Pons (tissue), 1 donor: ENCODE results near the gene MCM9.
A peak's percentile ranks its signal among the peaks of the same experiment; 100 is the strongest.

ENCODE experiments used
- DNase-seq: peaks from one replicate; pipeline ENCODE4 v3.0.0-alpha.2; 2016; ENCODE audit warnings: low spot score

MCM9 gene

GRCh38 chr6:118934461-118935330 lies at the start of gene MCM9:
Gene MCM9, minus strand, starts transcription at chr6:118935159. Its CDS starts 3,436 bp downstream, at chr6:118931723.
- DNase-seq, result peak; percentile 85

- no peak for DNase-seq
Observed at GRCh38 chr6:118984342-118984741, 49.4 kb upstream of the MCM9 start.

- no peak for DNase-seq
Observed at GRCh38 chr6:118982575-118982911, 47.6 kb upstream of the MCM9 start.

- no peak for DNase-seq
Observed at GRCh38 chr6:118981884-118982574, 47.1 kb upstream of the MCM9 start.

- no peak for DNase-seq
Observed at GRCh38 chr6:118980063-118980462, 45.1 kb upstream of the MCM9 start.

- no peak for DNase-seq
Observed at GRCh38 chr6:118974790-118975189, 39.8 kb upstream of the MCM9 start.

- DNase-seq, result no peak
Observed at GRCh38 chr6:118971682-118972081, 36.7 kb upstream of the MCM9 start.

- no peak for DNase-seq
Observed at GRCh38 chr6:118970866-118971265, 35.9 kb upstream of the MCM9 start.

GRCh38 chr6:118968416-118968815 lies 33.5 kb upstream of the MCM9 start:
- peak; percentile 58 for DNase-seq

GRCh38 chr6:118967239-118967638 lies 32.3 kb upstream of the MCM9 start:
- no peak for DNase-seq

- DNase-seq, result no peak
Observed at GRCh38 chr6:118965843-118966370, 30.9 kb upstream of the MCM9 start.

GRCh38 chr6:118965371-118965770 lies 30.4 kb upstream of the MCM9 start:
- DNase-seq, result no peak

GRCh38 chr6:118963003-118963402 lies 28.0 kb upstream of the MCM9 start:
- no peak for DNase-seq

GRCh38 chr6:118959903-118960302 lies 24.9 kb upstream of the MCM9 start:
- DNase-seq, result no peak

- no peak for DNase-seq
Observed at GRCh38 chr6:118953391-118953790, 18.4 kb upstream of the MCM9 start.

- no peak for DNase-seq
Observed at GRCh38 chr6:118952683-118953082, 17.7 kb upstream of the MCM9 start.

- no peak for DNase-seq
Observed at GRCh38 chr6:118945217-118945616, 10.3 kb upstream of the MCM9 start.

GRCh38 chr6:118940770-118941169 lies 5.8 kb upstream of the MCM9 start:
- no peak for DNase-seq

GRCh38 chr6:118939683-118940082 lies 4.7 kb upstream of the MCM9 start:
- DNase-seq, result peak; percentile 26

- DNase-seq, result no peak
Observed at GRCh38 chr6:118935978-118936703, 1.2 kb upstream of the MCM9 start.

GRCh38 chr6:118935331-118935668 lies 341 bp upstream of the MCM9 start:
- DNase-seq, result no peak

GRCh38 chr6:118933855-118934460 lies 1.0 kb downstream of the MCM9 start:
- no peak for DNase-seq
